ENCODE measurements around the gene ZBP1. TPM values are rescaled to one million over a fixed set of nuclear protein-coding genes. Genes with fewer than 3 reads are reported as not detected.

ZBP1 gene
- total and polyA plus RNA-seq, 10 of the 15 experiments (the other 5 are each of a cell fraction or from before 2014, with no cell fraction given), result 0.93 to 10.6 (median 4.8) TPM

DNA sequence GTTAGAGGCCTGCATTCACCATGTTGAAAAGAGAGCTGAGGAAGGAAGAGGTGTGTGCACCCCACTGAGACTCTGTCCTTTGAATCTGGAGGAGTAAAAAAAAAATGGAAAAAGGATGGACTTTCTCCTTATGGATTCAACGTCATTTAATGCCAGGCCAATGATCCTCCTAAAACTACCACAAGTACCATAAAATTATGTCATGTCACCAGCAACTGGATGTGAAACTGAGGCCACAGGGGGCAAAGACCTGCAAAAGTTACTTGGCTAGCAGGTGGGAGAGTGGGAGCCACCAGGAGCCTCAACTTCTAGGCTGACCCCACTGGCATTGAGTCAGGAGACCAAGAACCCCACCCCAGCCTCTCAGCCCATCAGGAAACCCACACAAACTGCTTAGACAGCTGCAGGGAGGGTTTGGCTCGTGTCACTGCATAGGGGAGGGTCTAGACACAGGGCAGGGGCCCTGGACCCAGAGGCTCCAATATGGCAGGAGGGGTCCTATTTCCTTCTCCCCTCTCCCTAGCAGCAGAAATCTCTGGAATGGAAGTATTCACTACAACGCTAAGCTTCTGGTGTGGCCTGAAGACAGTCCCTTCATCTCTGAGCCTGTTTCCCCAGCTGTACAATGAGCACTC, 48.3 kb downstream of the ZBP1 start:
- no peak overlapping the region for H3K27ac ChIP-seq (ENCODE audit: control insufficient read depth, insufficient read depth)
- no peak overlapping the region for H3K4me2 ChIP-seq (ENCODE audit: control insufficient read depth, insufficient read depth)
- RAD21 ChIA-PET (ENCODE audit: unreplicated experiment), result no interaction called here
- no peak overlapping the region for H3K4me3 ChIP-seq
- no peaks in the 10 kb centered on the region for H3K9me3 ChIP-seq (replicated peaks; ENCODE audit: control insufficient read depth, insufficient read depth, low read length)
- no peak overlapping the region for H3K9ac ChIP-seq (ENCODE audit: control insufficient read depth, insufficient read depth, low read length)
- H3K36me3 ChIP-seq (ENCODE audit: control insufficient read depth in 2 of 2, insufficient read depth in 2 of 2, low read length in 1 of 2), result no peaks in the 10 kb centered on the region
- peaks cover 0 to 6% of the 10 kb centered on the region in 2 experiments; a peak in 3 of 4 replicates for H3K27me3 ChIP-seq (replicated peaks in 1 of 2; ENCODE audit: control insufficient read depth in 2 of 2, insufficient read depth in 2 of 2, low read length in 1 of 2)
- FAIRE-seq (no peak), ATAC-seq (no peak), DNase-seq (ENCODE audit: low read depth, low spot score) (no peak)
- POLR2A ChIA-PET, result no interaction called here
- BruUV-seq (replicated peaks), result no TSS peak
- H3K4me1 ChIP-seq (ENCODE audit: control insufficient read depth, insufficient read depth, low read length), result no peaks in the 10 kb centered on the region
- CTCF ChIA-PET, result interaction anchor here (0.6 kb wide), 1 partner anchor 55 kb away, joined by 3 read pairs; no protein-coding TSS in a partner anchor
- SMC1A ChIA-PET (ENCODE audit: uncharacterized antibody, unreplicated experiment), result interaction anchor here (0.6 to 1.3 kb wide), 2 partner anchors 74 to 586 kb away, joined by 3 read pairs; no protein-coding TSS in a partner anchor
- intact Hi-C loops (cut with micrococcal nuclease; ENCODE audit: unreplicated experiment) (no loop called here), in situ Hi-C loops (cut with MboI) (no loop called here)
- TF ChIP-seq, protein P1, sequence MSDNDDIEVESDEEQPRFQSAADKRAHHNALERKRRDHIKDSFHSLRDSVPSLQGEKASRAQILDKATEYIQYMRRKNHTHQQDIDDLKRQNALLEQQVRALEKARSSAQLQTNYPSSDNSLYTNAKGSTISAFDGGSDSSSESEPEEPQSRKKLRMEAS (IDR thresholded peaks at IDR 0.05; ENCODE audit: low read depth, low read length), result no peak
- TF ChIP-seq, protein P2, sequence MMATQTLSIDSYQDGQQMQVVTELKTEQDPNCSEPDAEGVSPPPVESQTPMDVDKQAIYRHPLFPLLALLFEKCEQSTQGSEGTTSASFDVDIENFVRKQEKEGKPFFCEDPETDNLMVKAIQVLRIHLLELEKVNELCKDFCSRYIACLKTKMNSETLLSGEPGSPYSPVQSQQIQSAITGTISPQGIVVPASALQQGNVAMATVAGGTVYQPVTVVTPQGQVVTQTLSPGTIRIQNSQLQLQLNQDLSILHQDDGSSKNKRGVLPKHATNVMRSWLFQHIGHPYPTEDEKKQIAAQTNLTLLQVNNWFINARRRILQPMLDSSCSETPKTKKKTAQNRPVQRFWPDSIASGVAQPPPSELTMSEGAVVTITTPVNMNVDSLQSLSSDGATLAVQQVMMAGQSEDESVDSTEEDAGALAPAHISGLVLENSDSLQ (IDR thresholded peaks at IDR 0.05), result no peak
- TF ChIP-seq TARDBP (IDR thresholded peaks at IDR 0.05; ENCODE audit: borderline replicate concordance), result no peak
- no peak for TF ChIP-seq RCOR1 (conservative IDR thresholded peaks at IDR 0.05; ENCODE audit: low read depth, low read length)
- no peak for TF ChIP-seq SMAD5 (IDR thresholded peaks at IDR 0.05; ENCODE audit: low read depth)
- TF ChIP-seq NFXL1 (IDR thresholded peaks at IDR 0.05; ENCODE audit: borderline replicate concordance), result no peak
- no peak for TF ChIP-seq POLR2A (IDR thresholded peaks at IDR 0.05; ENCODE audit: low read depth, low read length)
- TF ChIP-seq CBFB (IDR thresholded peaks at IDR 0.05; ENCODE audit: low read depth), result no peak
- TF ChIP-seq STAT3 (IDR thresholded peaks at IDR 0.05; ENCODE audit: low read depth, low read length), result no peak
- TF ChIP-seq BACH1 (IDR thresholded peaks at IDR 0.05; ENCODE audit: borderline replicate concordance), result no peak
- TF ChIP-seq MEF2A (IDR thresholded peaks at IDR 0.05; ENCODE audit: insufficient read depth, low read depth, low read length), result no peak
- H4K20me1 ChIP-seq (ENCODE audit: control insufficient read depth, insufficient read depth), result no peaks in the 10 kb centered on the region
- 36% methylated on average over 3 of the region's 3 CpGs for WGBS (ENCODE audit: insufficient coverage, insufficient replicate concordance, low lambda C conversion rate, missing lambda C conversion rate)
- no peaks in the 10 kb centered on the region for H3K79me2 ChIP-seq (ENCODE audit: control insufficient read depth, insufficient read depth, low read length)
- H2AFZ ChIP-seq (ENCODE audit: control insufficient read depth, low read depth, low read length), result no peak overlapping the region
